SW480 (cell line): ENCODE results near the gene RASL10B.

Experiments used
- DNase-seq: peaks from one replicate; pipeline ENCODE4 v3.0.0-alpha.2; 2016; ENCODE audit warnings: low spot score

The RASL10B gene

GRCh38 chr17:35717475-35717874, 14.0 kb upstream of the RASL10B start:
- DNase-seq: no peak

GRCh38 chr17:35723735-35724134, 7.7 kb upstream of the RASL10B start:
- no peak for DNase-seq

- no peak for DNase-seq
Observed at GRCh38 chr17:35725058-35725457, 6.4 kb upstream of the RASL10B start.

GRCh38 chr17:35725802-35726126, 5.7 kb upstream of the RASL10B start:
- no peak for DNase-seq

GRCh38 chr17:35726127-35726952, 5.1 kb upstream of the RASL10B start:
- DNase-seq: no peak

- DNase-seq: no peak
Observed at GRCh38 chr17:35726953-35727460, 4.4 kb upstream of the RASL10B start.

- DNase-seq: no peak
Observed at GRCh38 chr17:35727635-35728034, 3.8 kb upstream of the RASL10B start.

GRCh38 chr17:35728551-35728950, 2.9 kb upstream of the RASL10B start:
- DNase-seq: no peak

GRCh38 chr17:35729405-35729833, 2.0 kb upstream of the RASL10B start:
- DNase-seq: no peak

- no peak for DNase-seq
Observed at GRCh38 chr17:35730400-35731005, 936 bp upstream of the RASL10B start.

- DNase-seq: no peak
Observed at GRCh38 chr17:35731917-35732805, 722 bp downstream of the RASL10B start.

GRCh38 chr17:35732806-35733136, 1.3 kb downstream of the RASL10B start:
- DNase-seq: no peak

- no peak for DNase-seq
Observed at GRCh38 chr17:35733366-35733765, 1.9 kb downstream of the RASL10B start.

- DNase-seq: no peak
Observed at GRCh38 chr17:35734396-35734795, 3.0 kb downstream of the RASL10B start.

- DNase-seq: no peak
Observed at GRCh38 chr17:35735036-35735805, 3.8 kb downstream of the RASL10B start.

- no peak for DNase-seq
Observed at GRCh38 chr17:35736236-35736635, 4.8 kb downstream of the RASL10B start.

- no peak for DNase-seq
Observed at GRCh38 chr17:35738519-35739133, 7.2 kb downstream of the RASL10B start.

- no peak for DNase-seq
Observed at GRCh38 chr17:35740216-35740615, 8.8 kb downstream of the RASL10B start.

GRCh38 chr17:35740997-35741931, 9.8 kb downstream of the RASL10B start:
- DNase-seq: no peak

GRCh38 chr17:35742496-35742895, 11.1 kb downstream of the RASL10B start:
- no peak for DNase-seq
